ENCODE data around the gene ACTRT2.

Gene ACTRT2

DNA sequence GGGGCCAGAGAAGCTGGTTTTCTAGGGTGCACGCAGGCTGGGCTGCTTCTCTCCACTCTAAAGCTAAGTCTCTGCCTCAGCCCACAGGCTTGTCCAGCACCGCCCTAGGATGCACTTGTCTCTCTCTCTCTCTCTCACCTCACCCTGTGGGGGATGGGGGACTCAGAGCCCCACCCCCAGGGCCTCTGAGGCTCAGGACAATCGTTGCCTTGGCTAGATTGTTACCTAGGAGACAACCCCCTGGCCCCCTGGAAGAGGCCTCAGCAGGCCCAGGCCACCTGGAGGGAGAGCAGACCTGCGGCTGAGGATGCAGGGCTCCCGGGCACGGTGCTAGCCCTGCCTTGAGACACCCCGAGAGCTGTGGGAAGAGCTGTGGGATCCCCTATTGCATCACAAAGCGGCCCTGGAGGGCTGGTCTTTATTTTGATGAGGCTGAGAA lies at the start of gene ACTRT2:
Gene ACTRT2, plus strand, starts transcription at position 235 of the 439 bp plus-strand sequence. CDS start 220 bp downstream, outside the sequence.
- no peak for DNase-seq

DNA sequence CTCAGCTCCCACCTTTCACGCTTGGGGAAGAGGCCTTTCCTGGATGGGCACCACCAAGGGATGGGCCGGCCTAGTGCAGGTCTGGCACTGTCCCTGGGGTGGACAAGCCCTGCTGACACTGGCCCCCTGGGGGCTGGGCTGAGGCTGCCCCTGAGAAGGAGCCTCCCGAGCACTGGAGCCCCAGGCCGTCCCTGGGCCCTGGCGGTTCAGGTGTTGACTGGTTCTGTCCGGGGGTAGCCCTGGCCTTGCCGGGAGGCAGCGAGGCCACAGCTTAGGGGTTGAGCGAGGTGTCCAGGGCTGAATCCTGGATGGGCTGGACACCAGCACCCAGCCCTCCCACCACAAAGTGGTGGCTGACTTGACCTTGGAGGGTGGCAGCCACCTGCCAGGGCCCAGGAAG lies 49.7 kb upstream of the ACTRT2 start:
- no peak for DNase-seq

DNA sequence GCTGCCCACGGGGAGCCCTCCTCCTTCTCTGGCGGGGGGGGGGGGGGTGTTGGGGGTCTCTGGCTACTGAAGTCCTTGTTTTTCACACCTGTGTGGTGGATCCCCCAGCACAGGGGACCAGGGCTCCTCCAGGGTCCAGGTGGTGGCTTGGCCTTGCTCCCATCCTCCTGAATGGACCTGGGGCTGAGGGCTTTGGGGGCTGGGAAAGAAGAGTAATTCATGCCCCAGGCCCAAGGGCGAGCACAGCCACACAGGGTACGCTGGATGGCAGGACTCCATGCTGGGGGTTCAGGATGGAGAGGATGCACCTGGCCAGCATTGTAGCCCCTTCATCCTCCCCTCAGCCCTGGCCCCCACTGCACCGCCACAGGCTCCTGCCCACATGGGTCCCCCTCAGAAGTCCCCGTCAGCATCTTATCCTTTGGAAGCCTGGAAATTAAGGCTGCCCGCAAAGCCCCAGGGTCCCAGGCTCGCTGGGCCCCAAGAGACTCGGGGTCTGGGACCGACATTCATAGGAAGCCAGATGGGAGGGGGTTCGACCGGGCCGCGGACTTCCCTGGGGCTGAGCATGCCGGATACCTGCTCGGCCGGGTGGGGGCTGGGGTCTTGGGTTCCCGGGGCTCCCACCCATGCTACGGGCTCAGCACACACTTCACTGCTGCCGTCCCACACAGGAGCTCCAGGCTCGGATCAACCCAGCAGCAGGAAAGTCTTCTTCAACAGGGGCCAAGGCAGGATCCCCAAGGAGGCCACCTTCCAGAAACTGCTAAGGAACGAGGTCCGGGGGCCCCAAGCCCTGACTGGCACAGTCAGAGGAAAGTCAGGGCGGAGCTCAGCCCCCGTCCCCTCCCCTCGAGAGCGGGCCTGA lies 49.0 kb upstream of the ACTRT2 start:
- no peak for DNase-seq

DNA sequence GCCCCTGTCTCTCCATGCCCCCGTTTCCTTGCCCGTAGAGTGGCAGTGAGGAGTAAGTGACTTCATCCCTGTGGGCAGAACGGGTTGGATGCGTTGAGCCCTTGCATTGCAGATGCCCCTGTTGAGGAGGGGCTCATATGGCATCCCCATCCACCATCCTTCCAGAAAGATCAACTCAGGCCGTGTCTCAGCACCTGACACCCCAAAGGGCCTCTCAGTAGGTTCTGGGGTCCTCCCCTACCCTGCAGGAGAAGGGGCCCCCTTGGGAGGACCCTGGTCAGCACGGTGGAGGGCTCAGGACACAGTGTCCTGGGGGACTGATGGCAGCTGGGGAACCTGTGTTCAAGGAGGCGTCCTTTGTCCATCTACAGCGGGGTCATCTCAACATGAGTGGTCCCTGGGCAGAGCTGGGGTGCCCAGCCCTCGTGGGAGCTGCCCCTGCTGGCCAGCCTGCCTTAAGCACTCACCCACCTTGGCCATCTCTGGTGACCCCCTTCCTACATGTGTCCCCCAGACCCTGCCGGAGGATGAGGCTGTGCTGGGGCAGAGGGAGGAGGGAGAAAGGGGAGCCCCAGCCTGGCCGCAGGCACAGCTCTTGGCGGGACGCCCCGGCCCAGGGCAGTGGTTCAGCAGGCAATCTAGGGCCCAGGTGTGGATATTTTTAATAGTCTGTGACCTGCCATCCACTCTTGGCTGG lies 48.2 kb upstream of the ACTRT2 start:
- DNase-seq = no peak

DNA sequence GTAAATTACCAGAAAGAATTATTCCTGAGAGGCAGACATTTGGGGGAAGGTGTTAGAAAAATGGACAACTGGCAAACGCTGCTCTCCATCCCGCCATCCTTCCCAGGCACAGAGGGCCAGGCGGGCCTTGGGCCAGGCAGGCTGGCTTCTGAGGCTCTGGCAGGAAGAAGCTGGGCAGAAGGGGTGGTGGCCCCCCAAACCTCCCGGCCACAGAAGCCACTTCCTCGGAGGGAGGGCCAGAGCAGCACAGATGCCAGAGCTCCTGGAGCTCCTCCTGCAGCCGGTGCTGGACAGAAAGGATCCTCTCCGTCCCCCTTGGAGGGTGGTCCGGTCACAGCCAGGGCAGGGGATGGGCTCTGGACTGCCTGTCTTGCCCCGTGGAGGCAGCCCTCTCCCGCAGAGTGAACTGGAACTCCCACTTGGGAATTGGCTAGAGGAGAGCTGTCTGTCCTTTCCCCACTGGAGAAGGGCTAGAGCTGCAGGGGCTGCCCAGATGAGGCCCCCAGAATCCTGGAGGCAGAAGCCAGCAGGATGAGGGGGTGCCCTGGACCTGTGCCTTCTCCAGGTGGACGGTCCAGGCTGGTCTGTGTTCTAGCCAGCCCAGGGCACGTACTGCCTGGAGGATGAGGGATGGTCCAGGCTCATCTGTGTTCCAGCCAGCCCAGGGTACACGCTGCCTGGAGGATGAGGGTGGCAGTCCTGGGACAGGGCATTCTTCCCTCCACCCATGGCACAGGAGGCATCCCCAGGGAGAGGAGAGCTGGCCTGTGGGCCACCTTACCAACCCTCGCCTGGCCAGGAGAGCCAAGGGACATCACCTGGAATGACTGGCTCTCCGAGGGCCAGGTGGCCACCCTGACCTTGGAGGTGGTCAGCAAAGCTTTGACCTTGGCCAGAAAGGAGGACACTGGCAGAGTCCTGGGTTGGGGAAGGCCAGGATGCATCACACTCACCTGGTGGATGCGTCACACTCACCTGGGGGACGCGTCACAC lies 47.4 kb upstream of the ACTRT2 start:
- no peak for DNase-seq

DNA sequence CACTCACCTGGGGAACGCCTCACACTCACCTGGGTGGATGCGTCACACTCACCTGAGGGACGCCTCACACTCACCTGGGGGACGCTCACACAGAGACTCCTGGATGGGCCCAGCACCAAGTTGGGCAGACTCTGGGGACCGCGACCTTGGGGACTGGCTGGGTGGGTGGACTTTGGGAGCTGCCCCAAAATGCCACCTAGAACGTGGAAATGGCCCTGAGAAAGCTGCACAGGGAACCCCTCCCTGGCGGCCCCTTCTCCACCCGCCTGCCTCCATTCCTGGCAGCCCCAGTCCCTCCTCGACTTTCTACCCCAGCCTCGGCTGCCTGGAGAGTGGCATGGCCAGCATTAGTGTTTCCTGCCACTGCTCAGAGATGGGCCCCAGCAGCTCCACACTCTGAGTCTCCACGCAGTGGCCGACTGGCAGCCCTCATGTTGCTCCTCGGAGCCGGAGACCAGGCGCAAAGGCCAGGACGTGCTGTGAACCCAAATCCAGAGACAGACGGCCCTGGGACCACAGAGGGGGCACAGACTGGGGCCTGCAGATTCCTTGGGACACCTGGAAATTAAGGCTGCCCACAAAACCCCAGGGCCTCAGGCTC lies 46.5 kb upstream of the ACTRT2 start:
- no peak for DNase-seq

DNA sequence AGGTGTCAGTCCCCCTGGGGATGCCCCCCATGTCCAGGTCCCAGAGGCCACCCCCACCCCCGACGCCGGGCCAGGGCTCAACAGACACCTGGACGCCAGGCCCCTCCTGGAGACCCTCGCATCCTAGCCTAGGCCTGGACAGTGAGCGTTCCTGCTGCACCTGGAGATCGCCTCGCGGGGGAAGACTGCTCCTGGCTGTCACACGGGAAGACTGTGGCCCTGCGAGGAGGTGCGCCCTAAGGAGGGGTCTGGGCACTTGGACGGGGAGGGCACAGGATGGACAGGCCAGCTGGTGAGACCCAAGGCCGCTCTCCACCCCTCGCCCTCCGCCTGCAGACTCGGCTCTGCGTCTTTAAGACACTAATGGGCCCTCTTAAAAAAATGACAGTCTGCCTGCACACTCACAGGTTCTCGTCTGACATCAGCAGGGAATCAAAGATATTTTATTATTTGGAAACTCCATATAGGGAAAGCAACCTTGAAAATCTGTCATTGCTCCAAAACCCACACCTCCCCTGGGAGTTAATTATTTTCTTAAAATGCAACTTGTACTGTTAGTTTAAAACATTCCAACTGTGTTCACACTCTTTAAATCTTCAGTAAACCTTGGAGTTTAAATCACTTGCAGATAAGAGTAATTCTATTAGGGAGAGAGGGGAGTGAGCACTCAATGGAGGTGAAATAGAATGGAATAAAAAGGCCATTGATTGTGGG lies 45.6 kb upstream of the ACTRT2 start:
- no peak for DNase-seq

DNA sequence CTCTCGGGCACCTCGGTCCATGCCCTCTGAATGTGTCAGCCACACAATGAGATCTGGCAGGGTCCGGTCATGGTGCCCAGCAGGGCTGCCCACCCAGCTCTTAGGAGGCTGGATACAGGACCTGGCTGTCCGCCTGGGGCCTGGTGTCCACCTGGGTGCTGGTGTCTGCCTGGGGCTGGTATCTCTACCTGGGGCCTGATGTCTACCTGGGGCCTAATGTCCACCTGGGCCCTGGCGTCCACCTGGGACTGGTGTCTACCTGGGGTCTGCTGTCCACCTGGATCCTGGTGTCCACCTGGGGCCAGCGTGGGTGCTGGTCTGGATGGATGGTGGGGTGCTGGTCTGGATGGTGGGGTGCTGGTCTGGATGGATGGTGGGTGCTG lies 45.1 kb upstream of the ACTRT2 start:
- DNase-seq = no peak

DNA sequence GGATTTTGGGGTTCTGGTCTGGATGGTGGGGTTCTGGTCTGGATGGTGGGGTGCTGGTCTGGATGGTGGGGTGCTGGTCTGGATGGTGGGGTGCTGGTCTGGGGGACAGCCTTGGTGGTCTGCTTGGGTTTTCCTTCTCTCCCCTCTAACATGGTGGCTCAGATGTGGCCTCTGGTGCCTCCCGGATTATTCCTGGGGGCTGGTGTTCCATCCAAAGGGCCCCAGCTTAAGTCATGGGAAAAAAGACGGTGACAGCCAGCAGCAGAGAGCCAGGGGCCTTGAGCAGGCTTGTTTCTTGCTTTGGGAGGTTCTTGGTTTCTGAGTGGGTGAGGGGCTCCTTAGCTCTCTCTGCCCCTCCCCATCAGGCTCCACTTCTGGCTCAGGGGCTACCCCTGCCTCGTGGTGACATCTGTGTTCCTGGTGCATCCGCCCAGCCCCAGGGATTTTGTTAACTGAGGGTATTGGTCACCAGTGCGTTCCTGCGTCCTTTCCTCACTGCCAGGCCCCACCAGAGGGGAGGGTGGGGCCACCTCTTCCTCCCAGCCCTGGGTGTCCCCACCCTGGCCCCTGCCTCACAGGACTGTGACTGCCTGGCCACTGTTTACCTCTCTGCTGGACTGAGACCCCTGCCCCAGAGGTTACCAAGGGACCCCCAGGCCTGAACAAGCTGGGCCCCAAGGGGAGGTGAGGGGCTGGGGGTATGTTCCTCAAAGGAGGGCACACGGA lies 43.2 kb upstream of the ACTRT2 start:
- DNase-seq = no peak

DNA sequence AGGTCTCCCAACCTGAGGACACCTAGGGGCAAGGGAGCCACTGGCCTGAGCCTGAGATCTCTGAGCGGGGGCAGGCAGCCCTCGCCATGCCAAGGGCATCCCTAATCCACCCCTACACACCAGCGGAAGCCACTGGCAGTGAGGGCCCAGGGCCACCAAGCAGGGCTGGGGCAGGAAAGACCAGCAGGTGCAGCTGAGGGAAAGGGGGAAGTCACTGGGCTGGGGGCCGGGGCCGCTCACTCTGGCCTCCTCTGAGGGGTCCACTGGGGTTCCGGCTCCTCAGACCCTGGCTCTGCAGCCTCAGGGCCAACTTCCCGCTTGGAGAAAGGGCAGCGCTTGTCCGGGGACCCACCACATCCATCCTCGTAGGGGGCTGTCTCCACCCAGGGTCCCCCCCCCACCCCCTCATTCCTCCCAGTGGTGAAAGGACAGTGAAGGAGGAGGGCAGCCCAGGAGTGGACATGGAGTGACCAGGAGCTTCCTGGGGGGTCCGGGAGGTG lies 42.5 kb upstream of the ACTRT2 start:
- no peak for DNase-seq

DNA sequence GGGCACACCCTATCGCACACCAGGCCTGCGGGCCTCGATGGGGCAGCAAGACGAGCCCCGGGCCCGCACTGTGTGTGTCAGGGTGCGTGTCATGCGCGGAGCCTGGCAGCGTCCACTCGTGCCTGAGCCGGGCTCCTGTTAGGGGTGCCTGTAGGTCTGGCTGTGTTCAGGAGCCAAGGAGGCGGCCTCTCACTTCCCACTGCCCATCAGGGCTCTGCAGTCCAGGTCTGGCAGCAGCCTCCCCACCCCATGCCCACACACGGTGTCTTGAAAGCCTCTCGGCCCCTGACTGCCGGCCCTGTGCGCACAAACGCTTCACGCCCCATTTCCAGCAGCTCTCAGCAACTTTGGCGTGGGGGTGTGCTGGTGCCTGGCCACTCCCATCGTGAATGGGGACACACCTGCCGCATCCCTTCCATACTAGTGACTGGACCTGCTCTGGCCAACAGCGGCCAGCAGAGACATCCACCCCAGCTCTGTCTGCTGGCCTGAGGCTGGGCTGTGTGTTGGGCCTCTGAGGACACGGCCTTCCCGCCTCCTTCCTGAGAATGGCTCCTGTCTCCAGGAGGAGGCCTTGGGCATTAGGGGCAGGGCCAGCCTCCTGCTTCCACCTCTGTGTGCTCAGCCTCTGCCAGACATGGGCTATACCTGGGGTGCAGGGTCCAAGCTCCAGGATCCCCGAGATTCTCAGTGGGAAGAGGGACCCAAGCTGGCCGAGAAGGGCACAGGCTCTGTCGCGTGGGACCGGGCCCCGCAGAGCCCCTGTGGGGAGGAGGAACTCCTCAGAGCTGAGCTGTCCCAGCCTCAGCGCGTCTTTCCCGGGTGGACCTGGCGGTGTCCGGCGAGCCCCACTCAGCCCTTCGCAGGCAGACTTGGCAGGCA lies 41.8 kb upstream of the ACTRT2 start:
- no peak for DNase-seq

DNA sequence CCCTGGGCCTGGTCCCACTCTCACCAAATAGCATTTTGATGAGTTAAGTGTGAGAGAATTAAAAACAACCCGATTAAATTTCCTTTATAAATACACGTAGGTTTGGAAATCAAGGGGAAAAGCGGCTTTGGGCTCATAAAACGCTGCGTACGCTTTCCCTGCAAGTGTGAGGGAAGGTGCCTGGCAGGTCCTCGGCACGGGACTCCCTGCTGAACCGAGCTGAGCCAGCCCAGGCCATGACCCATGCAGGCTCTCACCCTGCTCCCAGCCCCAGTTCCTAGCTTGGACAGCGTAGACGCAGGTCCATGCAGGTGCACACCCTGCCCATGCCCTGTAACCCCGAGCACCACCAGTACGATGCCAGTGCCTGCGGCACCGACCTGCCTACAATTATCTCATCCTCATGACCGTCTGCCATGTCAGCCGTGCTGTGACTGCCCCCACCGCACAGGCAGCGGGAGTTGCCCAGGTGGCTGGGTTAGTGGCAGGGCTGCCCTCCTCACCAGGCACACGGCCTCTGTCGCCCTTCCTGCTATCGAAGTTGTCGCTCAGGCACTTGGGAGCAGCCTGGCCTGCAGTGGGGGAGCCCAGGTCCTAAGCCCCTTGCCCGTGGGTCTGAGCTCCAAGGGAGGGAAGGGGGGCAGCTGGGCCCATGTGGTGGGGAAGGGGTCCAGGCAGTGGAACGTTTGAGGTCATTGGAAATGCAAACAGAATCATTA lies 41.0 kb upstream of the ACTRT2 start:
- no peak for DNase-seq

DNA sequence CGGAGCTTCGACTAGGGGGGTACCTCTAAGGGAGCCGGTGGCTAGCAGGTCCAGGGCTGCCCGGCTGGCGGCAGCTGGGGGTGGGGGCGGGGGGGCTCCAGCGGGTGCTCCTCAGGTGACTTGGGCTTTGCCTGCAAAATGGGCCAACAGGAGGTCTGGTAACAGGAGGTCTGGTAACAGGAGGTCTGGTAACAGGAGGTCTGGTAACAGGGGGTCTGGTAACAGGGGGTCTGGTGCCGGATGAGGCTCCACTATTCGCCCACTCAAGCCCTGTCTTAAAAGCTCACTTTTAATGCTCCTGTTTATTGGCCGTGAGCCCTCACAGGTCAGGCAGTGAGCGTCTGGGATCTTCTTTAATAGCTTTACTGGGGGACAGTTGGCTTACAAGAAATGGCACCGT lies 40.4 kb upstream of the ACTRT2 start:
- DNase-seq = no peak

DNA sequence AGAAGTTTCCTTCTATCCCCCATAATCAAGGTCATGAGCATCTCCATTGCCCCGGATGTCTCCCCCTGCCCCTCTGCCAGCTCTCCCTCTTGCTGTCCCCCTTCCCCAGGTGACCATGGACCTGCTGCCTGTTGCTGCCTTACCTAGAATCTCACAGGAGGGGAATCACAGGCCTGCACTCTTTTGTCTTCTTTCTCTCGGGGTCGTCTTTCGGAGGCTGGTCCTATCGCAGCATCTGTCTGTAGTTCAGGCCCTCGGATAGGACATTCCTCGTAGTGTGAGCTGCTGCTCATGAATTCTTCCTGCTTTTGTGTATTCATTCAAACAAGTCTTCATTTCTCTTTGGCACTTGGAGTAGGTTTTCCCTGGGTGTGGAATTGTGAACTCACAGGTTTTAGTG lies 39.9 kb upstream of the ACTRT2 start:
- DNase-seq = no peak

DNA sequence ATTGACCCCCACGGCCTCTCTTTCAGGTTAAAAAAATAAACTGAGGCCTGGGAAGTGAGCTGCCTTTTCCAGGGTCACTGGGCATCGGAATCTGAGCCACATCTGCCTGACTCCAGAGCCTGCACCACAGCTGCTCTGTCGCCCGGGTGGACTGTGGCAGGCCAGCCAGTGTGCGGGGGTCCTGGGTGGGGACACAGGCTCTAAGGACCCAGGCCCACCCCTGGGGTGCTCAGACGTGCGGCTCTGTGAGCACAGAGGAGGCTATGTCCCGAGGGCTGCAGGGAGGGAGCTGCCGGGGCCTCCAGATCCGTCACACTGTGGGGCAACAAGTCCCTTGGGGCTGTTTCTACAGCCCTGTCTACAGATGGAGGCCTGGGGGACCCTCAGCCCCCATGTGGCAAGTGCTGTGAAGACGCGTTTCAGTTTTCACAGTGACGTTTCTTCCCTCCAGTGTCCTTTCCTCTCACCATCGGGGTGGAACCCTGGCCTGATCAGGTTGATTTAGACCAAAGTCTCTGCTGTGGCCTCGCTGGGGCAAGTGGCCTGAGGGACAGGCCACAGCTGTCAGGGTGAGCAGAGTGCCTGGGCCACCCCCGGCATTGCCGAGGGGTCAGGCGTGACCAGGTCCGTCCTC lies 39.2 kb upstream of the ACTRT2 start:
- no peak for DNase-seq

DNA sequence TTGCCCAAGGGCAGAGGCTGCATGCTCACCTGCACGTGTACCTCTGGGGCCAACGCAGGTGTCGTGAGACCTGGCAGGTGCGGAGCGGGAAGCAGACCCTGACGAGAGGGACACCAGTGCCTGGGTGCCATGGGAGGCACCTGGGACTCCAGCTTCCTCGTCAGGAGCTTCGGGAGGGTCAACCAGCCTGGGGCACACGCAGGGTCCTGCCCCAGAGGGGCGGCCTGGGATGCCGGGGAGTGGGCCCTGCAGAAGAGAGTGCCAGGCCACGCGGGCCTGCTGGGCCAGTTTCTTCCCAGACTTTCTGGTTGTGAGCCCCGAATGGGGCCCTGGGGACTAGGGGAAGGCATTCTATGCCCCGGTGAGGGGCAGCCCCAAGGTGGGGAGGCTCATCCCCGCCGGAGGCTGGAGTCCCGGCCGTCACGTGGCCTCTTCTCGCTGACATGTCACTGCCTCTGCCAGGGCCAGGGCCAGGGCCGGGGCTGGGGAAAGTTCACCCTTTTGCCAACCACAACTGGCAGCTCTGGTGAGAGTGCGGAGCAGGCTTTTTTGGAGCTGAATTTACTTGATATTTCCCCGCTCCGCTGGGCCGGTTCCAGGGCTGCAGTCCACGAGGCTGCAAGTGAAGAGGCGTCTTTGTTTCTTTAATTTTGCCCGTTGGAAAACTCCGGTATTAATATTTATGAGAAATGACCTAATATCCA lies 38.5 kb upstream of the ACTRT2 start:
- no peak for DNase-seq

DNA sequence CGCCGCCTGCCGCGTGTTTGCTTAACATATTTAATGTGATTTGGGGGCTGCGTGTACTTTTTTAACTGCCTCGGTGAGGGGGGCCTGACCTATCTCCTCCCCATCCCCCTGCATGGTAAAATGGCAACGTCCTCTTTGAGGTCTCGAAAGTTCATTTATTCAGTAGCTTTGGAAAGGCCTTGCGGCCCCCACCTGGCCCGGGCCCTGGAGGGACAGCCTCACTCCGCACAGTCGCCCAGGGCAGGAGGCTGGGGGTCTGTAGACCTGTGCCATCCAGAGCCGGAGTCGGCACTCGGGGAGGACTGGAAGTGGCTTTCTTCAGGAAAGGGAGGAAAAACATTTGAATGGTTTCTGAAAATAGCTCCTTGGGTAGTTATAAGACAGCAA lies 38.0 kb upstream of the ACTRT2 start:
- DNase-seq = no peak
